ENCODE data around the gene P2RY14. TPM values are rescaled to one million over a fixed set of nuclear protein-coding genes. Genes with fewer than 3 reads are reported as not detected.

Gene P2RY14
- total and polyA plus RNA-seq, 2 donors (not counting 3 experiments of a cell fraction or from before 2014, with no cell fraction given), result not detected

GRCh38 chr3:151276038-151276686 lies 2.2 kb downstream of the P2RY14 start:
- H3K4me3 ChIP-seq (replicated peaks in 1 of 3; ENCODE audit: insufficient read depth in 1 of 3, low read depth in 1 of 3, low read length in 3 of 3), result no peak overlapping the region
- H3K4me2 ChIP-seq (ENCODE audit: insufficient read depth, low read length), result no peak overlapping the region
- TF ChIP-seq POLR2A (IDR thresholded peaks at IDR 0.05; ENCODE audit: low read depth, low read length) (no peak), CTCF (IDR thresholded peaks at IDR 0.05; ENCODE audit: extremely low read depth in 1 of 2, insufficient read depth in 1 of 2, low read depth in 1 of 2, low read length in 2 of 2) (no peak), GATA2 (IDR thresholded peaks at IDR 0.05; ENCODE audit: insufficient read depth, insufficient read length, low read depth, low read length) (no peak), POLR2AphosphoS5 (IDR thresholded peaks at IDR 0.05; ENCODE audit: insufficient read depth, low read depth, low read length) (no peak), MYC (IDR thresholded peaks at IDR 0.05; ENCODE audit: low read depth, low read length) (no peak), JUN (IDR thresholded peaks at IDR 0.05; ENCODE audit: borderline replicate concordance, insufficient read depth, insufficient read length, low read depth) (no peak), EZH2 (IDR thresholded peaks at IDR 0.05; ENCODE audit: borderline replicate concordance, low read depth, low read length, severe bottlenecking) (no peak), FOS (IDR thresholded peaks at IDR 0.05; ENCODE audit: borderline replicate concordance, insufficient read depth, low read length) (no peak)
- TF ChIP-seq, protein P1, sequence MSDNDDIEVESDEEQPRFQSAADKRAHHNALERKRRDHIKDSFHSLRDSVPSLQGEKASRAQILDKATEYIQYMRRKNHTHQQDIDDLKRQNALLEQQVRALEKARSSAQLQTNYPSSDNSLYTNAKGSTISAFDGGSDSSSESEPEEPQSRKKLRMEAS (IDR thresholded peaks at IDR 0.05; ENCODE audit: insufficient read depth, insufficient read length), result no peak
- ChIA-PET CTCF (interaction anchor here (0.7 to 1.4 kb wide), 5 partner anchors 13 to 120 kb away, joined by 3 to 5 read pairs (median 3); no protein-coding TSS in a partner anchor), POLR2A (interaction anchor here (0.7 kb wide), 1 partner anchor 15 kb away, joined by 3 read pairs; no protein-coding TSS in a partner anchor)
- no TSS peak for BruUV-seq (replicated peaks)
- no peaks in the 10 kb centered on the region for H3K9me1 ChIP-seq (replicated peaks; ENCODE audit: control insufficient read depth, extremely low read depth, insufficient read depth, low read length)
- FAIRE-seq, result no peak
- H2AFZ ChIP-seq (ENCODE audit: low read depth, low read length), result no peak overlapping the region
- dilution Hi-C loops (cut with MboI; ENCODE audit: extremely low pct_ligation_motif_present, low sequenced_read_pairs), result no loop called here
- no peak overlapping the region for H3K9ac ChIP-seq (replicated peaks; ENCODE audit: extremely low read depth, insufficient read depth, low read length)
- H3K36me3 ChIP-seq (ENCODE audit: control insufficient read depth in 2 of 2, extremely low read depth in 1 of 2, insufficient read depth in 2 of 2, low read length in 2 of 2), result no peaks in the 10 kb centered on the region
- no peaks in the 10 kb centered on the region for H3K4me1 ChIP-seq (ENCODE audit: control insufficient read depth, extremely low read depth, insufficient read depth, low read length)
- intact Hi-C loops (cut with micrococcal nuclease), result no loop called here
- DNase-seq (ENCODE audit: low read depth, low spot score), result no peak
- H4K20me1 ChIP-seq (replicated peaks; ENCODE audit: control insufficient read depth, extremely low read depth, insufficient read depth, low read length), result no peaks in the 10 kb centered on the region
- peaks cover 0 to 4% of the 10 kb centered on the region in 2 experiments for H3K27me3 ChIP-seq (ENCODE audit: control insufficient read depth in 2 of 2, insufficient read depth in 2 of 2, low read length in 2 of 2)
- no peak overlapping the region for H3K27ac ChIP-seq (ENCODE audit: insufficient read depth, low read depth, low read length)
- no peaks in the 10 kb centered on the region for H3K9me3 ChIP-seq (replicated peaks; ENCODE audit: control insufficient read depth, insufficient read depth, low read length)
- H3K79me2 ChIP-seq (ENCODE audit: control insufficient read depth, insufficient read depth, low read length), result no peaks in the 10 kb centered on the region

Measured in endothelial cell of umbilical vein (primary cell).